ENCODE results near the gene CUL5.

CUL5 gene

DNA sequence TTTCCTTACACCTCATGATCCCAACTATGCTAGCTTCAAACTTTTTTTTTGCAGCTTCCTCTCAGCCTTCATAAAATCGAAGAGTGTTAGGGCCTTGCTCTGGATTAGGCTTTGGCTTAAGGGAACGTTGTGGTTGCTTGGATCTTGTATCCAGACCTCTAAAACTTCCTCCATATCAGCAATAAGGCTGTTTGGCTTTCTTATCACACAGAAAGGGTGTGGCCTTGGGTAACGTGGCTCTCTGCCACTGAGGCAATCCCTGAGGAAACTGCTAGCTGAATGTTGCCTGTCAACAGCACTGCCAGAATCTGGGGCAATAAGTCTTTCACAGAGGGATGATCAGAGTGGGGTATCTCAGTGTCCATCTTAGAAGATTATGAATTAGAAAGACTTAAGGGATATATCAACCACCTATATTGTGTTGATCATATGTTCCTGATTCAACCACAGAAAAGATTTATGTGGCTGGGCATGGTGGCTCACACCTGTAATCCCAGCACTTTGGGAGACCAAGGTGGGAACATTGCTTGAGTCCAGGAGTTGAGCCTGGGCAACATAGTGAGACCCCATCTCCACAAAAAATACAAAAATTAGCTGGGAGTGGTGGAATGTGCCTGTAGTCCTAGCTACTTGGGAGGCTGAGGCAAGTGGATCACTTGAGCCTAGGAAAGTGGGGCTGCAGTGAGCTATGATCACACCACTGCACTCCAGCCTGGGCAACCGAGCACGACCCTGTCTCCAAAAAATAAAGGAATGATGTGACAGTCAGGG, 12.5 kb upstream of the CUL5 start:
- Histone ChIP-seq H3K27me3 (ENCODE audit: control insufficient read depth, insufficient read depth, low read length, poor library complexity, severe bottlenecking) (no peaks in the 10 kb centered on the region), H3K36me3 (ENCODE audit: control insufficient read depth, insufficient read depth, low read length) (no peaks in the 10 kb centered on the region), H3K4me3 (ENCODE audit: insufficient read depth, low read depth, low read length) (no peak overlapping the region), H3K27ac (ENCODE audit: insufficient read depth, low read depth, low read length, poor library complexity, severe bottlenecking) (no peak overlapping the region), H3K4me1 (ENCODE audit: control insufficient read depth, insufficient read depth, low read length) (no peaks in the 10 kb centered on the region), H3K9me3 (ENCODE audit: control insufficient read depth, low read length) (no peaks in the 10 kb centered on the region)
- WGBS, 2 experiments = 91% methylated on average over 4 of the region's 5 CpGs

DNA sequence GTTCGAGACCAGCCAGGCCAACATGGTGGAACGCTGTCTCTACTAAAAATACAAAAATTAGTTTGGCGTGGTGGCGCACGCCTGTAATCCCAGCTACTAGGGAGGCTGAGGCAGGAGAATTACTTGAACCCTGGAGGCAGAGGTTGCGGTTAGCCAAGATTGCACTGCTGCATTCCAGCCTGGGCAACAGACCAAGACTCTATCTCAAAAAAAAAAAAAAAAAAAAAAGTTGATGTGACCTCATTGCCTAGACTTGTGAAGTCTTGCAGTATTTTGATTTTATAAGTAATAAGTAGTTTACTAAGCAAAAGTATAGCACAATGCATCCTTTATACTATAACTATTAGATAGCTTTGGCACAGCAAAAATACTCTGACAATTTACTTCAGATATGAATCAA, 9.9 kb upstream of the CUL5 start:
- H3K36me3 ChIP-seq (ENCODE audit: control insufficient read depth, insufficient read depth, low read length) = no peaks in the 10 kb centered on the region
- no peaks in the 10 kb centered on the region for H3K4me1 ChIP-seq (ENCODE audit: control insufficient read depth, insufficient read depth, low read length)
- H3K27me3 ChIP-seq (ENCODE audit: control insufficient read depth, insufficient read depth, low read length, poor library complexity, severe bottlenecking) = no peaks in the 10 kb centered on the region
- no peak overlapping the region for H3K27ac ChIP-seq (ENCODE audit: insufficient read depth, low read depth, low read length, poor library complexity, severe bottlenecking)
- WGBS, 2 experiments = 91 to 93% methylated on average over 6 of the region's 6 CpGs
- no peak overlapping the region for H3K4me3 ChIP-seq (ENCODE audit: insufficient read depth, low read depth, low read length)
- H3K9me3 ChIP-seq (ENCODE audit: control insufficient read depth, low read length) = no peaks in the 10 kb centered on the region

DNA sequence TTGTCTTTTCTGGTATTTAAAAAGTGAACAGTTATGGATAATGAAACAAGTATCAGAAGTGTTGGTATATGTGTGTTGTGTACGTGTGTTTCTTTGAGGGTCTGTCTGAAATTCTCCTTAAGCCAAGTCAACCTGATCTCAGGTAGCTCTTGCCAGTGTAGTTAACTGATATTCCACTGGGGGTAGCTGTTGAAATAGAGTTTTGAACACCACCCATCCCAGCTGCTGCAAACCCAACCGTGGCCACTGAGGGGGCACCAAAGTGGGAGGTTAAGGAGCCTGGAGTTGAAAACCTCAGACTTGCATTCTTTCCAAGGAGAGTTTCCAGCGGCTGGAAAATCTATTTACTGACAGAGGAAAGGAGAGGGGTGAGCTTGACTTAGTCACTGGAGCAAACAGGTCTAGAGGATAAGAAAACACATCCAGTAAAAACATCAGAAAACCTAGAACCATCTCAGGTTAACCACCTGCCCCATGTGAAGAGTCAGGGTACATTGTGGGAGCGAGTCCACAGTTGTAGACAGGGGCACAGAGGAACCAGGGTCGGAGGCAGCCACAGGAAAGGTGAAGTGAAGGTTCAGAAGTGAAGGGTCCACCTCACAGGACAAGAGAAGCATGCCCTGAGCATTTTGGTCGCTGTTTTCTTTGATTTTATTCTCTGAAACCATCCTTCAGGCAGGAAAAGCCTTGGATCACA, 8.8 kb upstream of the CUL5 start:
- Histone ChIP-seq H3K4me1 (ENCODE audit: control insufficient read depth, insufficient read depth, low read length) (no peaks in the 10 kb centered on the region), H3K9me3 (ENCODE audit: control insufficient read depth, low read length) (no peaks in the 10 kb centered on the region), H3K27me3 (ENCODE audit: control insufficient read depth, insufficient read depth, low read length, poor library complexity, severe bottlenecking) (no peaks in the 10 kb centered on the region), H3K4me3 (ENCODE audit: insufficient read depth, low read depth, low read length) (no peak overlapping the region), H3K36me3 (ENCODE audit: control insufficient read depth, insufficient read depth, low read length) (no peaks in the 10 kb centered on the region), H3K27ac (ENCODE audit: insufficient read depth, low read depth, low read length, poor library complexity, severe bottlenecking) (no peak overlapping the region)
- WGBS, 2 experiments = 36 to 42% methylated on average over 5 to 6 of the region's 6 CpGs

- Histone ChIP-seq H3K4me3 (ENCODE audit: insufficient read depth, low read depth, low read length) (no peak overlapping the region), H3K9me3 (ENCODE audit: control insufficient read depth, low read length) (no peaks in the 10 kb centered on the region), H3K4me1 (ENCODE audit: control insufficient read depth, insufficient read depth, low read length) (no peaks in the 10 kb centered on the region), H3K27ac (ENCODE audit: insufficient read depth, low read depth, low read length, poor library complexity, severe bottlenecking) (no peak overlapping the region), H3K27me3 (ENCODE audit: control insufficient read depth, insufficient read depth, low read length, poor library complexity, severe bottlenecking) (no peaks in the 10 kb centered on the region), H3K36me3 (ENCODE audit: control insufficient read depth, insufficient read depth, low read length) (no peaks in the 10 kb centered on the region)
- WGBS, 2 experiments = 91 to 93% methylated on average over 3 of the region's 3 CpGs
These were observed 6.2 kb upstream of the CUL5 start for GRCh38 chr11:108002476-108002875.

GRCh38 chr11:108003623-108004022, 5.1 kb upstream of the CUL5 start:
- H3K4me1 ChIP-seq (ENCODE audit: control insufficient read depth, insufficient read depth, low read length) = no peaks in the 10 kb centered on the region
- H3K36me3 ChIP-seq (ENCODE audit: control insufficient read depth, insufficient read depth, low read length) = no peaks in the 10 kb centered on the region
- no peaks in the 10 kb centered on the region for H3K9me3 ChIP-seq (ENCODE audit: control insufficient read depth, low read length)
- H3K27me3 ChIP-seq (ENCODE audit: control insufficient read depth, insufficient read depth, low read length, poor library complexity, severe bottlenecking) = no peaks in the 10 kb centered on the region
- 86 to 90% methylated on average over 5 of the region's 5 CpGs for WGBS, 2 experiments
- no peak overlapping the region for H3K4me3 ChIP-seq (ENCODE audit: insufficient read depth, low read depth, low read length)
- H3K27ac ChIP-seq (ENCODE audit: insufficient read depth, low read depth, low read length, poor library complexity, severe bottlenecking) = no peak overlapping the region

DNA sequence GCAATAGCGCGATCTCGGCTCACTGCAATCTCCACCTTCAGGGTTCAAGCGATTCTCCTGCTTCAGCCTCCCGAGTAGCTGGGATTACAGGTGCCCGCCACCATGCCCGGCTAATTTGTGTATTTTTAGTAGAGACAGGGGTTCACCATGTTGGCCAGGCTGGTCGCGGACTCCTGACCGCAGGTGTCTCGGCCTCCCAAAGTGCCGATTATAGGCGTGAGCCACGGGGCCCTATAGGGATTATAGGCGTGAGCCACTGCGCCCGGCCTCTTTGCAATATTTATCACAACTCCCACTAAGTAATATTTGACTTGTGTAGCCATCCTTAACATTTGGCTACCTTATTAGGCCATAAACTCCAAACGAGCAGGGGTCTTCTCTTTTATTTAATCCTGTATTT, 879 bp upstream of the CUL5 start:
- Histone ChIP-seq H3K27me3 (ENCODE audit: control insufficient read depth, insufficient read depth, low read length, poor library complexity, severe bottlenecking) (no peaks in the 10 kb centered on the region), H3K27ac (ENCODE audit: insufficient read depth, low read depth, low read length, poor library complexity, severe bottlenecking) (no peak overlapping the region), H3K4me3 (ENCODE audit: insufficient read depth, low read depth, low read length) (no peak overlapping the region), H3K9me3 (ENCODE audit: control insufficient read depth, low read length) (no peaks in the 10 kb centered on the region), H3K36me3 (ENCODE audit: control insufficient read depth, insufficient read depth, low read length) (no peaks in the 10 kb centered on the region), H3K4me1 (ENCODE audit: control insufficient read depth, insufficient read depth, low read length) (peaks cover 11% of the 10 kb centered on the region)
- 93 to 95% methylated on average over 18 of the region's 18 CpGs for WGBS, 2 experiments

GRCh38 chr11:108009497-108010370, 1.0 kb downstream of the CUL5 start:
- no peaks in the 10 kb centered on the region for H3K36me3 ChIP-seq (ENCODE audit: control insufficient read depth, insufficient read depth, low read length)
- H3K27me3 ChIP-seq (ENCODE audit: control insufficient read depth, insufficient read depth, low read length, poor library complexity, severe bottlenecking) = no peaks in the 10 kb centered on the region
- no peaks in the 10 kb centered on the region for H3K9me3 ChIP-seq (ENCODE audit: control insufficient read depth, low read length)
- 4 to 5% methylated on average over 30 to 31 of the region's 31 CpGs for WGBS, 2 experiments
- peak overlapping the region; percentile 97 for H3K27ac ChIP-seq (ENCODE audit: insufficient read depth, low read depth, low read length, poor library complexity, severe bottlenecking)
- H3K4me3 ChIP-seq (ENCODE audit: insufficient read depth, low read depth, low read length) = peak overlapping the region; percentile 89
- H3K4me1 ChIP-seq (ENCODE audit: control insufficient read depth, insufficient read depth, low read length) = peaks cover 14% of the 10 kb centered on the region

DNA sequence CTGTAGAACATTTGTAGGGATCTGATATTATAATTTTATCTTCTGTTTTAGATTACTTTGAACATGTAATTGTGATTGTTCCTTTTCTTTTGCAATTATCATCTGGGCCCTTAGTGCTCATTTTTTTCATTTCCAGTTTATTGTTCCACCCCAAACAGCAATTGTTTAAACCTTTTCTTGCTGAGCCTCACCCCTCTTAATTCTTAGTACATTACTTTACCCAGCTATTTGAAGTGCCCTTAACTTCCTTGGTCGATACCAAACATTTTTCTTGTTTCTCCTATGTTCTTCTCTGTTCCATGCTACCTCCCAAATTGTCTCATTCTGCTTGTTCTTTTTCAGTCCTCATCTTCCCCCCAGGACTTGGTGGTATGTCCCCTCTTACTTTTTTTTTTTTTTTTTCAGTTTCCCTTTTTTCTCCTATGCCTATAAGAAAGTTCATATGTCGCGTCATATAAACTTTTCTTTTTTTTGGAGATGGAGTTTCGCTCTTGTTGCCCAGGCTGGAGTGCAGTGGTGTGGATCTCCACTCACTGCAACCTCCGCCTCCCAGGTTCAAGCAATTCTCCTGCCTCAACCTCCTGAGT, 3.5 kb downstream of the CUL5 start:
- no peaks in the 10 kb centered on the region for H3K36me3 ChIP-seq (ENCODE audit: control insufficient read depth, insufficient read depth, low read length)
- H3K9me3 ChIP-seq (ENCODE audit: control insufficient read depth, low read length) = no peaks in the 10 kb centered on the region
- WGBS, 2 experiments = 95 to 97% methylated on average over 5 of the region's 5 CpGs
- H3K27me3 ChIP-seq (ENCODE audit: control insufficient read depth, insufficient read depth, low read length, poor library complexity, severe bottlenecking) = no peaks in the 10 kb centered on the region
- H3K27ac ChIP-seq (ENCODE audit: insufficient read depth, low read depth, low read length, poor library complexity, severe bottlenecking) = no peak overlapping the region
- peaks cover 14% of the 10 kb centered on the region for H3K4me1 ChIP-seq (ENCODE audit: control insufficient read depth, insufficient read depth, low read length)
- H3K4me3 ChIP-seq (ENCODE audit: insufficient read depth, low read depth, low read length) = no peak overlapping the region

DNA sequence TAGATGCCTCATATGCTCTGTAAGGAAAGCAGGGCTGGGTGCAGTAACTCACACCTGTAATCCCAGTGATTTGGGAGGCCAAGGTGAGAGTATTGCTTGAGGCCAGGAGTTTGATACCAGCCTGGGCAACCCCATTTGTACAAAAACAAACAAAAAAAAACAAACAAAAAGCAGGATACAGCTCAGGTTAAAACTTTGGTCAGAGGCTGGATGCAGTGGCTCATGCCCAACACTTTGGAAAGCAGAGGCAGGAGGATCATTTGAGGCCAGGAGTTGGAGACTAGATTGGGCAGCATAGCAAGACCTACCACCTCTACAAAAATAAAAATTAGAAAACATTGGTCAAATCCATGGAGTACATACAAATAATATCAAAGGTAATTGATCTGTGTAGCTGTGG, 7.9 kb downstream of the CUL5 start:
- Histone ChIP-seq H3K27ac (ENCODE audit: insufficient read depth, low read depth, low read length, poor library complexity, severe bottlenecking) (no peak overlapping the region), H3K4me3 (ENCODE audit: insufficient read depth, low read depth, low read length) (no peak overlapping the region), H3K36me3 (ENCODE audit: control insufficient read depth, insufficient read depth, low read length) (no peaks in the 10 kb centered on the region), H3K9me3 (ENCODE audit: control insufficient read depth, low read length) (no peaks in the 10 kb centered on the region), H3K4me1 (ENCODE audit: control insufficient read depth, insufficient read depth, low read length) (peaks cover 3% of the 10 kb centered on the region), H3K27me3 (ENCODE audit: control insufficient read depth, insufficient read depth, low read length, poor library complexity, severe bottlenecking) (no peaks in the 10 kb centered on the region)

DNA sequence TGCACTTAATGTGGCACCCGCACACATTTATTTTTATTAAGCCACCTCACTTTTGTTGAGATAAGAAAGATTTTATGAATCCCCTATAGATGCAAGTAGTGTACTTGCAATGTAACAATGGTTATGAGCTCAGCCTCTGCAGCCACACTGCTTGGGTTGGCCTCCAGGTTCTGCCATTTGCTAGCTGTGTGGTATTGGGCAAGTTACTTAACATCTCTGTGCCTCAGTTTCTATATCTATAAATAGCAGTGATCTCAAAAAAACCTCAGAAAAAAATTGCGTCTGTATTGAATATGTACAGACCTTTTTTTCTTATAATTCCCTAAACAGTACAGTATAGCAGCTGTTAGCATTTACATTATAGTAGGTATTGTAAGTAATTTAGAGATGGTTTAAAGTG, 10.0 kb downstream of the CUL5 start:
- H3K36me3 ChIP-seq (ENCODE audit: control insufficient read depth, insufficient read depth, low read length) = no peaks in the 10 kb centered on the region
- H3K27me3 ChIP-seq (ENCODE audit: control insufficient read depth, insufficient read depth, low read length, poor library complexity, severe bottlenecking) = no peaks in the 10 kb centered on the region
- H3K4me3 ChIP-seq (ENCODE audit: insufficient read depth, low read depth, low read length) = no peak overlapping the region
- no peak overlapping the region for H3K27ac ChIP-seq (ENCODE audit: insufficient read depth, low read depth, low read length, poor library complexity, severe bottlenecking)
- WGBS, 2 experiments = 100% methylated on average over 1 to 2 of the region's 2 CpGs
- H3K9me3 ChIP-seq (ENCODE audit: control insufficient read depth, low read length) = no peaks in the 10 kb centered on the region
- peaks cover 3% of the 10 kb centered on the region for H3K4me1 ChIP-seq (ENCODE audit: control insufficient read depth, insufficient read depth, low read length)
